HEK293 (cell line): ENCODE results near the gene GRIA1.

ENCODE experiments used
- CTCF ChIA-PET: fragments of 350-600 bp; formaldehyde crosslinking; extraction: SDS; loops from one replicate; lab custom pipeline; 2021; ENCODE audit warnings: antibody characterized with exemption; lab: Yijun Ruan, JAX
- POLR2A ChIA-PET: fragments of 300-600 bp; formaldehyde crosslinking; extraction: SDS; loops from one replicate; lab custom pipeline; 2020; ENCODE audit warnings: antibody characterized with exemption, inconsistent platforms; lab: Yijun Ruan, JAX
- H3K27ac ChIP-seq: fragments of 200-500 bp; sonication (Bioruptor generic); 2 replicates; pipeline ENCODE4 v1.5.1; 2014; ENCODE audit warnings: low read depth, low read length, control low read depth, inconsistent platforms; ENCODE audit errors: extremely low read depth
- H3K36me3 ChIP-seq, 2 experiments: fragments of 200-500 bp in 1 of 2; sonication (Bioruptor generic) in 1 of 2; 1 replicate in 1 of 2; 2 replicates in 1 of 2; pipeline ENCODE4 v1.5.1; 2014 to 2017; ENCODE audit warnings: inconsistent platforms in 2 of 2, low read length in 2 of 2; ENCODE audit not compliant: control insufficient read depth in 2 of 2, insufficient read depth in 1 of 2
- H3K4me1 ChIP-seq: fragments of 200-500 bp; sonication (Bioruptor generic); 2 replicates; pipeline ENCODE4 v1.5.1; 2014; ENCODE audit warnings: mild to moderate bottlenecking, low read length, inconsistent platforms; ENCODE audit not compliant: control insufficient read depth, insufficient read depth
- H3K4me3 ChIP-seq: 2 replicates; pipeline ENCODE4 v1.5.1; 2011; ENCODE audit warnings: low read depth, mild to moderate bottlenecking, control low read depth, low read length, moderate library complexity
- H3K9me3 ChIP-seq: fragments of 200-500 bp; sonication (Bioruptor generic); 2 replicates; pipeline ENCODE4 v1.5.1; 2014; ENCODE audit warnings: low read depth, low read length, inconsistent platforms; ENCODE audit not compliant: control insufficient read depth, insufficient read depth
- BCL11A ChIP-seq: fragments of 450-650 bp; formaldehyde crosslinking; IDR thresholded peaks from 2 replicates; pipeline ENCODE4 v1.5.1; 2016; ENCODE audit warnings: low read depth, missing biosample characterization, missing genetic modification characterization
- BCL11B ChIP-seq: fragments of 450-650 bp; formaldehyde crosslinking; IDR thresholded peaks from 2 replicates; pipeline ENCODE4 v1.5.1; 2016; ENCODE audit warnings: low read depth, missing biosample characterization, missing genetic modification characterization
- EGR2 ChIP-seq: fragments of 450-650 bp; formaldehyde crosslinking; IDR thresholded peaks from 2 replicates; pipeline ENCODE4 v1.5.1; 2016; ENCODE audit warnings: low read depth, missing biosample characterization, missing genetic modification characterization
- OVOL3 ChIP-seq: fragments of 450-650 bp; formaldehyde crosslinking; IDR thresholded peaks from 2 replicates; pipeline ENCODE4 v1.5.1; 2016; ENCODE audit warnings: missing biosample characterization, missing genetic modification characterization
- RBAK ChIP-seq: fragments of 450-650 bp; formaldehyde crosslinking; IDR thresholded peaks from 2 replicates; pipeline ENCODE4 v1.5.1; 2016; ENCODE audit warnings: missing biosample characterization, missing genetic modification characterization
- REST ChIP-seq: fragments of 450-650 bp; formaldehyde crosslinking; IDR thresholded peaks from 2 replicates; pipeline ENCODE4 v1.5.1; 2016; ENCODE audit warnings: missing biosample characterization, missing genetic modification characterization
- TCF7L2 ChIP-seq: IDR thresholded peaks from 2 replicates; pipeline ENCODE4 v1.6.1; 2011; ENCODE audit warnings: low read depth, mild to moderate bottlenecking, inconsistent platforms, low read length, moderate library complexity, borderline replicate concordance
- YY1 ChIP-seq: fragments of 450-650 bp; formaldehyde crosslinking; IDR thresholded peaks from 2 replicates; pipeline ENCODE4 v1.5.1; 2018; ENCODE audit warnings: missing biosample characterization, missing genetic modification characterization
- ZNF148 ChIP-seq: fragments of 450-650 bp; formaldehyde crosslinking; IDR thresholded peaks from 2 replicates; pipeline ENCODE4 v1.5.0; 2017; ENCODE audit warnings: missing biosample characterization, missing genetic modification characterization, borderline replicate concordance
- ZNF280D ChIP-seq: fragments of 450-650 bp; formaldehyde crosslinking; IDR thresholded peaks from 2 replicates; pipeline ENCODE4 v1.5.1; 2016; ENCODE audit warnings: missing biosample characterization, missing genetic modification characterization
- ZNF350 ChIP-seq: fragments of 450-650 bp; formaldehyde crosslinking; IDR thresholded peaks from 2 replicates; pipeline ENCODE4 v1.5.0; 2017; ENCODE audit warnings: missing biosample characterization, mild to moderate bottlenecking, missing genetic modification characterization
- ZNF394 ChIP-seq: fragments of 450-650 bp; formaldehyde crosslinking; IDR thresholded peaks from 2 replicates; pipeline ENCODE4 v1.5.1; 2016; ENCODE audit warnings: missing biosample characterization, missing genetic modification characterization, mild to moderate bottlenecking, moderate library complexity, borderline replicate concordance
- ZNF398 ChIP-seq: fragments of 450-650 bp; formaldehyde crosslinking; IDR thresholded peaks from 2 replicates; pipeline ENCODE4 v1.5.1; 2017; ENCODE audit warnings: missing biosample characterization, missing genetic modification characterization
- ZNF433 ChIP-seq: fragments of 450-650 bp; formaldehyde crosslinking; IDR thresholded peaks from 2 replicates; pipeline ENCODE4 v1.5.1; 2016; ENCODE audit warnings: missing biosample characterization, missing genetic modification characterization, low read depth
- ZNF48 ChIP-seq: fragments of 450-650 bp; formaldehyde crosslinking; IDR thresholded peaks from 2 replicates; pipeline ENCODE4 v1.5.1; 2016; ENCODE audit warnings: missing biosample characterization, missing genetic modification characterization
- ZNF549 ChIP-seq: fragments of 450-650 bp; IDR thresholded peaks from 2 replicates; pipeline ENCODE4 v1.5.1; 2018; ENCODE audit warnings: missing biosample characterization, missing genetic modification characterization, mild to moderate bottlenecking, inconsistent platforms, moderate library complexity
- ZNF660 ChIP-seq: fragments of 450-650 bp; IDR thresholded peaks from 2 replicates; pipeline ENCODE4 v1.5.1; 2018; ENCODE audit warnings: missing biosample characterization, mild to moderate bottlenecking, missing genetic modification characterization
- ZNF792 ChIP-seq: fragments of 450-650 bp; formaldehyde crosslinking; IDR thresholded peaks from 2 replicates; pipeline ENCODE4 v1.5.1; 2016; ENCODE audit warnings: missing biosample characterization, missing genetic modification characterization

The GRIA1 gene

GRCh38 chr5:153658606-153659005, 168.1 kb downstream of the GRIA1 start:
- CTCF ChIA-PET = no interaction called here
- POLR2A ChIA-PET = no interaction called here
- Histone ChIP-seq H3K36me3 (no peaks in the 10 kb centered on the region), H3K4me3 (no peak overlapping the region), H3K27ac (no peak overlapping the region), H3K9me3 (no peaks in the 10 kb centered on the region), H3K4me1 (no peaks in the 10 kb centered on the region)
- TF ChIP-seq BCL11A (tag by site-specific recombination) (no peak), RBAK (tag by site-specific recombination) (no peak), ZNF394 (tag by site-specific recombination) (no peak), EGR2 (tag by site-specific recombination) (no peak), ZNF398 (tag by site-specific recombination) (no peak), YY1 (tag by site-specific recombination) (no peak), ZNF792 (tag by site-specific recombination) (no peak), ZNF350 (tag by site-specific recombination) (no peak), REST (tag by site-specific recombination) (no peak), ZNF433 (tag by site-specific recombination) (no peak), TCF7L2 (no peak), BCL11B (no peak), ZNF148 (no peak), ZNF48 (no peak), ZNF549 (tag by site-specific recombination) (no peak), ZNF280D (no peak), ZNF660 (tag by site-specific recombination) (no peak), OVOL3 (tag by site-specific recombination) (no peak)
